HFF-Myc (cell line): ENCODE results near the gene ZMIZ1.
"Not testable (repeated sequence)": the region's sequence is repeated elsewhere in the genome, so short reads cannot be mapped to it uniquely, and the experiment has no call there.

ENCODE experiments used
- DNase-seq: peaks from one replicate; pipeline ENCODE4 v3.0.0-alpha.2; 2011; ENCODE audit warnings: low read depth; ENCODE audit errors: extremely low read depth
- H3K4me3 ChIP-seq: replicated peaks from 2 replicates; pipeline ENCODE4 v1.5.1; 2011; ENCODE audit warnings: low read depth, mild to moderate bottlenecking, control low read depth, low read length
- CTCF ChIP-seq: IDR thresholded peaks from 2 replicates; pipeline ENCODE4 v1.5.1; 2012; ENCODE audit warnings: mild to moderate bottlenecking, low read depth, low read length, control low read depth; ENCODE audit errors: missing control alignments

The ZMIZ1 gene

GRCh38 chr10:79334573-79334972, 265.8 kb downstream of the ZMIZ1 start:
- no peak for TF ChIP-seq CTCF
- no peak for DNase-seq

GRCh38 chr10:79335094-79335469, 266.3 kb downstream of the ZMIZ1 start:
- H3K4me3 ChIP-seq, result no peak overlapping the region
- no peak for TF ChIP-seq CTCF
- DNase-seq, result no peak

More at GRCh38 chr10:79334573-79334972, 265.8 kb downstream of the ZMIZ1 start:
- H3K4me3 ChIP-seq, result no peak overlapping the region

- TF ChIP-seq CTCF, result no peak
- no peak for DNase-seq
- H3K4me3 ChIP-seq, result no peak overlapping the region
Measured at GRCh38 chr10:79335470-79336235, 266.9 kb downstream of the ZMIZ1 start.

- no peak overlapping the region for H3K4me3 ChIP-seq
- no peak for TF ChIP-seq CTCF
Measured at GRCh38 chr10:79336276-79336675, 267.5 kb downstream of the ZMIZ1 start.

GRCh38 chr10:79336739-79337138, 268.0 kb downstream of the ZMIZ1 start:
- DNase-seq, result no peak
- no peak for TF ChIP-seq CTCF
- H3K4me3 ChIP-seq, result no peak overlapping the region

More at GRCh38 chr10:79336276-79336675, 267.5 kb downstream of the ZMIZ1 start:
- DNase-seq, result no peak

GRCh38 chr10:79337783-79338469, 269.2 kb downstream of the ZMIZ1 start:
- DNase-seq, H3K4me3 ChIP-seq: not testable (repeated sequence)

GRCh38 chr10:79339266-79339665, 270.5 kb downstream of the ZMIZ1 start:
- no peak for DNase-seq
- TF ChIP-seq CTCF, result no peak

More at GRCh38 chr10:79339266-79339665, 270.5 kb downstream of the ZMIZ1 start:
- H3K4me3 ChIP-seq, result no peak overlapping the region
